SK-N-SH (cell line): ENCODE measurements around the gene BUB1. TPM values are rescaled to one million over a fixed set of nuclear protein-coding genes. Genes with fewer than 3 reads are reported as not detected.

Experiments
- CTCF ChIA-PET: fragments of 300-600, 350-600 bp; formaldehyde crosslinking; extraction: SDS; loops from one replicate; lab custom pipeline; 2021; lab: Yijun Ruan, JAX
- POLR2A ChIA-PET: fragments of 350-600 bp; sonication (Branson Sonifier 250); formaldehyde crosslinking; extraction: SDS; loops from one replicate; lab custom pipeline; 2020; ENCODE audit warnings: antibody characterized with exemption, inconsistent platforms; lab: Yijun Ruan, JAX
- DNase-seq: peaks from one replicate; pipeline ENCODE4 v3.0.0; 2012
- H2AFZ ChIP-seq: fragments of 200-600 bp; sonication (generic); 2 replicates; pipeline ENCODE4 v1.8.1; 2016; ENCODE audit warnings: antibody characterized with exemption, mild to moderate bottlenecking, low read depth
- H3F3A ChIP-seq: fragments of 200-600 bp; sonication (generic); replicated peaks from 2 replicates; pipeline ENCODE3; 2016; ENCODE audit warnings: antibody characterized with exemption, mild to moderate bottlenecking; ENCODE audit not compliant: insufficient read depth
- H3K27ac ChIP-seq, 2 experiments: fragments of 200-500 bp in 1 of 2; fragments of 200-600 bp in 1 of 2; sonication (Bioruptor generic) in 1 of 2; sonication (generic), shearing (Covaris generic) in 1 of 2; 2 replicates each; pipeline versions ENCODE4 v1.5.1 to v1.6.1; 2014 to 2016; ENCODE audit warnings: low read depth in 2 of 2, inconsistent platforms in 1 of 2, low read length in 1 of 2, mild to moderate bottlenecking in 1 of 2, mixed read lengths in 1 of 2
- H3K27me3 ChIP-seq: fragments of 200-600 bp; sonication (generic), shearing (Covaris generic); 2 replicates; pipeline ENCODE4 v1.6.1; 2016; ENCODE audit warnings: mixed run types; ENCODE audit not compliant: insufficient read depth
- H3K36me3 ChIP-seq, 2 experiments: fragments of 200-500 bp in 1 of 2; fragments of 200-600 bp in 1 of 2; sonication (Bioruptor generic) in 1 of 2; sonication (generic) in 1 of 2; replicated peaks in 1 of 2; 2 replicates each; pipeline versions ENCODE3 to v1.5.1; 2014 to 2016; ENCODE audit warnings: low read length in 1 of 2, mild to moderate bottlenecking in 1 of 2; ENCODE audit not compliant: insufficient read depth in 2 of 2, control insufficient read depth in 1 of 2
- H3K4me1 ChIP-seq, 2 experiments: fragments of 200-500 bp in 1 of 2; fragments of 200-600 bp in 1 of 2; sonication (Bioruptor generic) in 1 of 2; sonication (generic), shearing (Covaris generic) in 1 of 2; 2 replicates each; pipeline versions ENCODE4 v1.5.1 to v1.6.1; 2014 to 2016; ENCODE audit warnings: low read depth in 1 of 2, low read length in 1 of 2, mixed run types in 1 of 2; ENCODE audit not compliant: insufficient read depth in 2 of 2, control insufficient read depth in 1 of 2
- H3K4me2 ChIP-seq: fragments of 200-600 bp; sonication (generic), shearing (Covaris generic); 2 replicates; pipeline ENCODE4 v1.6.1; 2017; ENCODE audit warnings: mixed run types
- H3K4me3 ChIP-seq, 2 experiments: fragments of 200-500 bp in 1 of 2; fragments of 200-600 bp in 1 of 2; sonication (Bioruptor generic) in 1 of 2; sonication (generic), shearing (Covaris generic) in 1 of 2; 2 replicates each; pipeline versions ENCODE4 v1.5.1 to v1.8.1; 2014 to 2016; ENCODE audit warnings: low read depth in 2 of 2, inconsistent platforms in 1 of 2, low read length in 1 of 2, mild to moderate bottlenecking in 1 of 2, mixed read lengths in 1 of 2, moderate library complexity in 1 of 2
- H3K79me2 ChIP-seq: fragments of 200-600 bp; sonication (generic); 2 replicates; pipeline ENCODE4 v1.8.1; 2017; ENCODE audit warnings: mild to moderate bottlenecking; ENCODE audit not compliant: insufficient read depth
- H3K9ac ChIP-seq: fragments of 200-600 bp; sonication (generic); 2 replicates; pipeline ENCODE4 v1.6.1; 2017; ENCODE audit warnings: mixed run types
- H3K9me2 ChIP-seq: fragments of 200-600 bp; sonication (generic); 2 replicates; pipeline ENCODE4 v1.6.1; 2017; ENCODE audit warnings: mixed run types
- H3K9me3 ChIP-seq: fragments of 200-600 bp; sonication (generic); 2 replicates; pipeline ENCODE4 v1.6.1; 2017; ENCODE audit warnings: mixed run types, mild to moderate bottlenecking, moderate library complexity
- H4K20me1 ChIP-seq: fragments of 200-600 bp; sonication (generic); 2 replicates; pipeline ENCODE4 v1.6.1; 2017; ENCODE audit warnings: mild to moderate bottlenecking, mixed run types; ENCODE audit not compliant: insufficient read depth
- EP300 ChIP-seq, 2 experiments: IDR thresholded peaks; 2 replicates each; pipeline versions ENCODE4 v1.4.0 to v1.6.1; 2012; ENCODE audit warnings: borderline replicate concordance in 1 of 2, low read depth in 1 of 2, low read length in 1 of 2
- FOXJ3 ChIP-seq: sonication (generic); formaldehyde crosslinking; IDR thresholded peaks from 2 replicates; pipeline ENCODE4 v1.5.1; 2020; ENCODE audit warnings: mild to moderate bottlenecking, missing genetic modification reagents
- FOXM1 ChIP-seq: IDR thresholded peaks from 2 replicates; pipeline ENCODE4 v1.4.0; 2012; ENCODE audit warnings: low read depth, mild to moderate bottlenecking
- GABPA ChIP-seq: IDR thresholded peaks from 2 replicates; pipeline ENCODE4 v1.4.0; 2012; ENCODE audit warnings: low read depth, mild to moderate bottlenecking
- GATA2 ChIP-seq: sonication (generic); formaldehyde crosslinking; IDR thresholded peaks from 2 replicates; pipeline ENCODE4 v1.5.0; 2020; ENCODE audit warnings: mild to moderate bottlenecking, missing genetic modification reagents
- JUND ChIP-seq: IDR thresholded peaks from 2 replicates; pipeline ENCODE4 v1.4.0; 2012
- NFIC ChIP-seq: IDR thresholded peaks from 2 replicates; pipeline ENCODE4 v1.4.0; 2012; ENCODE audit warnings: borderline replicate concordance
- PBX3 ChIP-seq: IDR thresholded peaks from 2 replicates; pipeline ENCODE4; 2012
- POLR2AphosphoS5 ChIP-seq: IDR thresholded peaks from 2 replicates; pipeline ENCODE4 v1.6.1; 2012; ENCODE audit warnings: low read depth, low read length
- RAD21 ChIP-seq: IDR thresholded peaks from 2 replicates; pipeline ENCODE4 v1.6.1; 2012; ENCODE audit warnings: mild to moderate bottlenecking, low read length
- RCOR1 ChIP-seq: fragments of 150-350 bp; IDR thresholded peaks from 2 replicates; pipeline ENCODE4 v1.6.1; 2017; ENCODE audit warnings: antibody characterized with exemption, low read length
- REST ChIP-seq: IDR thresholded peaks from 2 replicates; pipeline ENCODE4 v1.6.1; 2012; ENCODE audit warnings: mild to moderate bottlenecking, low read depth, low read length, moderate library complexity
- RXRA ChIP-seq: IDR thresholded peaks from 2 replicates; pipeline ENCODE4 v1.4.0; 2012; ENCODE audit warnings: low read depth, mild to moderate bottlenecking, borderline replicate concordance
- SMC3 ChIP-seq: IDR thresholded peaks from 2 replicates; pipeline ENCODE4 v1.6.1; 2012; ENCODE audit warnings: low read depth, low read length, improper control_type of control experiment
- TEAD4 ChIP-seq: IDR thresholded peaks from 2 replicates; pipeline ENCODE4 v1.4.0; 2012; ENCODE audit warnings: mild to moderate bottlenecking, borderline replicate concordance; ENCODE audit not compliant: insufficient read depth
- WGBS: methylation state at CpG from one replicate; pipeline ENCODE4 v1.1.6; 2017; ENCODE audit warnings: low lambda C conversion rate; 5-methylcytosine and 5-hydroxymethylcytosine counted together
- polyA plus RNA-seq, 3 experiments: library from polyadenylated mRNA; depleted of rRNA; stranded (reverse); fragments of >200 nt; gene quantifications; 2 replicates each; pipeline ENCODE4 v1.2.3, GENCODE V29; 2012

The BUB1 gene
- polyA plus RNA-seq, 1 of the 3 experiments (the other 2 are of a cell fraction) = 9.0 TPM

GRCh38 chr2:110691612-110692258 is 13.9 kb upstream of the BUB1 start:
- H3K36me3 ChIP-seq = no peaks in the 10 kb centered on the region
- H3K9ac ChIP-seq = no peak overlapping the region
- H3K4me3 ChIP-seq = no peak overlapping the region
- WGBS = 65% methylated on average over 11 of the region's 11 CpGs
- H3K4me1 ChIP-seq = no peaks in the 10 kb centered on the region; a peak in 2 of 4 replicates
- ChIA-PET POLR2A (no interaction called here), CTCF (interaction anchor here (0.9 kb wide), 1 partner anchor 63 kb away, joined by 3 read pairs; no protein-coding TSS in a partner anchor)
- H3K27ac ChIP-seq = no peak overlapping the region
- H4K20me1 ChIP-seq = no peaks in the 10 kb centered on the region
- H3F3A ChIP-seq = no peaks in the 10 kb centered on the region
- no peak overlapping the region for H3K4me2 ChIP-seq
- H3K9me3 ChIP-seq = no peaks in the 10 kb centered on the region
- no peaks in the 10 kb centered on the region for H3K79me2 ChIP-seq
- H3K27me3 ChIP-seq = no peaks in the 10 kb centered on the region; the same call in 1 of the 2 replicates
- H2AFZ ChIP-seq = no peak overlapping the region
- no peaks in the 10 kb centered on the region for H3K9me2 ChIP-seq
- TF ChIP-seq RCOR1 = no peak
- TF ChIP-seq PBX3 = no peak
- TF ChIP-seq FOXJ3 = no peak
- no peak for TF ChIP-seq GATA2 (CRISPR knock-in tag)
- no peak for TF ChIP-seq POLR2AphosphoS5
- no peak for TF ChIP-seq FOXM1
- no peak for TF ChIP-seq SMC3
- no peak for TF ChIP-seq EP300 (IDR thresholded peaks at IDR 0.05; ENCODE audit: borderline replicate concordance in 1 of 2, low read depth in 1 of 2, low read length in 1 of 2)
- TF ChIP-seq NFIC = no peak
- no peak for TF ChIP-seq RXRA
- no peak for TF ChIP-seq GABPA
- no peak for TF ChIP-seq TEAD4
- no peak for TF ChIP-seq RAD21
- no peak for TF ChIP-seq REST
- TF ChIP-seq JUND = no peak
- DNase-seq = no peak
